Measurements from ENCODE around the gene PLEKHA4.

- TF ChIP-seq CTCF (IDR thresholded peaks at IDR 0.05; ENCODE audit: insufficient read depth, low read length, poor library complexity, severe bottlenecking) = no peak
- TF ChIP-seq EZH2phosphoT487 (conservative IDR thresholded peaks at IDR 0.05; ENCODE audit: low read length) = no peak
These were observed 4.6 kb upstream of the PLEKHA4 start for GRCh38 chr19:48872884-48873475.

Measured in SU-DHL-6 (cell line).